GM21737 (cell line): ENCODE measurements around the gene KLB.
"Not testable (repeated sequence)": the region's sequence is repeated elsewhere in the genome, so short reads cannot be mapped to it uniquely, and the experiment has no call there.

Source experiments
- ATAC-seq: cut with Tn5 transposase; IDR thresholded peaks from one replicate; pipeline ENCODE4 v1.9.1; 2021; ENCODE audit warnings: mild to moderate bottlenecking, moderate library complexity; ENCODE audit not compliant: unreplicated experiment

Gene KLB

GRCh38 chr4:39425297-39425696 lies 18.6 kb downstream of the KLB start:
- not testable (repeated sequence) for ATAC-seq

GRCh38 chr4:39426728-39427127 lies 20.0 kb downstream of the KLB start:
- ATAC-seq = no peak

DNA sequence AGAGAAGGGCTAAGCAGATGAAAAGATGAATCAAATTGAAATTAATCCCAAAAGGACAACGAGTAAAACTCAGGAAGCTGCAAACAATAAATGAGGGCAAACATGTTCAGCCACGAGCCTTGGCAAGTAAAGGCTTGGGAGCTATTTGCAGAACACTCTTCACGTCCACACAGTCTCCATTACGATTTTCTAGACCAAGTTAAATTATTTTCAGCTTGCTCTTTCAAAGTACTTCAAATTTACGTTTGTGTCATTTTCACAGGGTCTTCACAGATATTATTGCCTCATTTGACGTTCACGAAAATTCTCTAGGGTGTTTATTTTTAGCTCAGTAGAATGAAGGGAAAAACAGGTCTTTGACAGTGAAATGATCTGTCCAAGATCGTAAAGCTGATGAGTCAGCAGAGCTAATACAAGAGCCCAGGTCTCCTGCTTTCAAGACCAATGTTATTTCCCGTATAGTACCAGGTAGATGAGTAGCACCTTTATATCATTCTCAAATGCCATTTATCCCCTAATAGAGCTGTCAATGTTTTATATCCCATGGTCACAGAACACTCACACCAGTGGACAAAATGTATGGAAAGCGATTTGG lies 20.9 kb downstream of the KLB start:
- no peak for ATAC-seq

GRCh38 chr4:39429476-39430334 lies 23.0 kb downstream of the KLB start:
- ATAC-seq = no peak

GRCh38 chr4:39433878-39434492 lies 27.3 kb downstream of the KLB start:
- ATAC-seq = no peak

GRCh38 chr4:39435659-39436563 lies 29.2 kb downstream of the KLB start:
- no peak for ATAC-seq

- no peak for ATAC-seq
Observed at GRCh38 chr4:39441593-39441992, 34.9 kb downstream of the KLB start.

DNA sequence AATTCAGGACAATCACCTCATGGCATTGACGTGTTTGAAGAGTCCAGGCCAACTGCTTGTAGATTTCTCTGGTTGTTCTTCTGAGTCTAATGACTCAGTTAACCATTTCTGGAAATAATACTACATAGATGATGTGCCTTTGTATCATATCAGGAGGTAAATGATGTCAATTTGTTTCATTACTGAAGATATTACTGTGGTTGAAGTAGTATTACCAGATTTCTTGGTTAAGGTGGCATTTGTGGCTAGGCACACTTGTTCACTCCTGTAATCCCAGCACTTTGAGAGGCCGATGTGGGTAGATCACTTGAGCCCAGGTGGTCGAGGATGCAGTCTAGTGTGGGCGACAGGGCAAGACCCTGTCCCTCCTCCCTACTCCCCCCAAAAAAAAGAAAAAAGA lies 36.3 kb downstream of the KLB start:
- no peak for ATAC-seq

DNA sequence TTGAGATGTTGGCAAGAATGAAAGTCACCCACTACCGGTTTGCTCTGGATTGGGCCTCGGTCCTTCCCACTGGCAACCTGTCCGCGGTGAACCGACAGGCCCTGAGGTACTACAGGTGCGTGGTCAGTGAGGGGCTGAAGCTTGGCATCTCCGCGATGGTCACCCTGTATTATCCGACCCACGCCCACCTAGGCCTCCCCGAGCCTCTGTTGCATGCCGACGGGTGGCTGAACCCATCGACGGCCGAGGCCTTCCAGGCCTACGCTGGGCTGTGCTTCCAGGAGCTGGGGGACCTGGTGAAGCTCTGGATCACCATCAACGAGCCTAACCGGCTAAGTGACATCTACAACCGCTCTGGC lies 39.7 kb downstream of the KLB start:
- ATAC-seq = no peak

DNA sequence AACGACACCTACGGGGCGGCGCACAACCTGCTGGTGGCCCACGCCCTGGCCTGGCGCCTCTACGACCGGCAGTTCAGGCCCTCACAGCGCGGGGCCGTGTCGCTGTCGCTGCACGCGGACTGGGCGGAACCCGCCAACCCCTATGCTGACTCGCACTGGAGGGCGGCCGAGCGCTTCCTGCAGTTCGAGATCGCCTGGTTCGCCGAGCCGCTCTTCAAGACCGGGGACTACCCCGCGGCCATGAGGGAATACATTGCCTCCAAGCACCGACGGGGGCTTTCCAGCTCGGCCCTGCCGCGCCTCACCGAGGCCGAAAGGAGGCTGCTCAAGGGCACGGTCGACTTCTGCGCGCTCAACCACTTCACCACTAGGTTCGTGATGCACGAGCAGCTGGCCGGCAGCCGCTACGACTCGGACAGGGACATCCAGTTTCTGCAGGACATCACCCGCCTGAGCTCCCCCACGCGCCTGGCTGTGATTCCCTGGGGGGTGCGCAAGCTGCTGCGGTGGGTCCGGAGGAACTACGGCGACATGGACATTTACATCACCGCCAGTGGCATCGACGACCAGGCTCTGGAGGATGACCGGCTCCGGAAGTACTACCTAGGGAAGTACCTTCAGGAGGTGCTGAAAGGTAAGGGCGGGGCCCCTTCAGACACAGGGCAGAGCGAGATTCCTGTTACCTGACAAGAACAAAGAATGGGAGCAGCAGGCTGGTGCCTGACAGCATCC lies 40.3 kb downstream of the KLB start:
- peak; percentile 78 for ATAC-seq

- no peak for ATAC-seq
Observed at GRCh38 chr4:39450618-39451017, 43.9 kb downstream of the KLB start.

- ATAC-seq = no peak
Observed at GRCh38 chr4:39451423-39452023, 44.8 kb downstream of the KLB start.

GRCh38 chr4:39452153-39452859 lies 45.6 kb downstream of the KLB start:
- ATAC-seq = no peak

- ATAC-seq = no peak
Observed at GRCh38 chr4:39452860-39453587, 46.3 kb downstream of the KLB start.

DNA sequence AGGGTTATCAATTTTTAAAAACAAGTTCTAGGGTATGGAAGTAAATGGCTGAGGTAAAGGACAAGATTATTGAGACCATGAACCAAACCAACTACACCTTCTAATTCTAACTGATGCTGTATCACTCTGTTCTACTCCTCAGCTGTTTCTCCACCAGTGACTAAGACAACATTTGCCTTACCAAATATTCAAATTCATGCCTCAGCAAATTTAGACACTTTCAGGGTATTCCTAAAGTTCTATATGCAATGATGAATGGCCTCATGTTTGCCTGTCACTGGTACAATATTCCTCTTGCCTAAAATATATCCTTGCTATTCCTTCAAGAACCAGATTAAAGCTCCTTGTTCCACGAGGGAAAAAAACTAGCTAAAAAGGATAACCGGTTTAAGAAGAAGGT lies 47.0 kb downstream of the KLB start:
- ATAC-seq = no peak

GRCh38 chr4:39455486-39455885 lies 48.8 kb downstream of the KLB start:
- no peak for ATAC-seq

- no peak for ATAC-seq
Observed at GRCh38 chr4:39456946-39457763, 50.4 kb downstream of the KLB start.

DNA sequence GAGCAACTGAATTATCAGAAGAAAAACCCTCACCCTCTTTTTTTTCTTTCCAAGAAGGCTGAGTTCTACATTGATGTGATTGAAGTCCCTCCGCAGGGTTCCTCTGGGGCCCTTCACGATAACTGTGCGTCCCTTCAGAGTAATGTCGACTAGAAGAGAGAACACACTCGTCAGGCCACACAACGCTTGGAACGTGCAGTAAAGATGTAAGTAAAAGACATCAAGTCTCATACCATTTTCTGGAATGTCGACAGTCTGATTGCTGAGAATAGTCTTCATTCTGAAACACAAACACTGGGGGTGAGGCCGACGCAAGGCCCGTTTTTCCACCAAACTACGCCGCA lies 51.4 kb downstream of the KLB start:
- not testable (repeated sequence) for ATAC-seq
